Heart left ventricle (tissue), 13 donors: ENCODE measurements around the gene NSMF.

Experiments
- POLR2A ChIP-seq, 2 donors: fragments of 450-650 bp; IDR thresholded peaks; one replicate each; pipeline ENCODE4 v1.6.1; 2017; ENCODE audit warnings: antibody characterized with exemption in 2 of 2, mild to moderate bottlenecking in 2 of 2, moderate library complexity in 2 of 2
- TF ChIP-seq, protein P1 (sequence below), 12 donors: fragments of 200-600 bp; sonication (generic) in 4 of 12; IDR thresholded peaks; one replicate each; pipeline versions ENCODE4 v1.5.0 to v1.8.0; 2018 to 2022; ENCODE audit warnings: antibody characterized with exemption in 12 of 12, mild to moderate bottlenecking in 5 of 12
- donor health status: ischemic (EF 13 %, LVEDD 7.1; RV severe dilation, severe dysfunction).
- donor health status: DM: no; HTN: yes; CAD: no.
- donor health status: DM: no; HTN: no; CAD: no.
- donor health status: ischemic (EF 25% LVEDD 6.9; RV normal size, moderate dysfunction).
- donor health status: ischemic (EF 25% LVEDD 5.7; RV mildly dilated, moderate dysfunction).
- donor health status: ischemic (EF 35%, LVEDD 5.7; RV mildly dilated, moderate dysfunction).
- donor health status: nonischemic (EF 11% LVEDD 7.7; RV severe dilation, severe dysfunction).
- donor health status: DM: yes; HTN: yes; CAD: no.
- donor health status: PGD.
- donor health status: ischemic (EF 29% LVEDD 5.4; RV normal size, mild dysfunction).
- donor health status: nonischemic (EF 23%, LVEDD 6.1; RV moderate dilation, normal function).

DNA sequence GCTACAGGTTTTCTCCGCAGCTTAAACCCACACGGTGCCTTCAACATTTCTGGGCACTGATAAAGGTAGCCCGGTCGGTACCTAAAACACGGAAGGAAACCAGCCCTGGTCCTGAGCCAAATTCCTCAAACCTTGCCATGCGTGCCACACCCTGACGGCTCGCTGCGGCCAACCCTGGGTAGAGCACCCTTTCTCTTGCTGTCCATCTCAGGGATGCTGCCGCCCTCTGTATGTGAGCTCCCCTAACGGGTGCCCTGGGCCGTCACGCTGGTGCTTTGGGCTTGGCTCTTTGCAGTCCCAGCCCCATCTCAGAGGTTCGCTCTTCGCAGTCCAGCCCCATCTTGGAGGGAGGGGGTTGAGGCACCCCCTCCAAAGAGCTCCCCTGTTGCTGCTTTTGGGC lies 47.1 kb upstream of the NSMF start:
- TF ChIP-seq, protein P1, sequence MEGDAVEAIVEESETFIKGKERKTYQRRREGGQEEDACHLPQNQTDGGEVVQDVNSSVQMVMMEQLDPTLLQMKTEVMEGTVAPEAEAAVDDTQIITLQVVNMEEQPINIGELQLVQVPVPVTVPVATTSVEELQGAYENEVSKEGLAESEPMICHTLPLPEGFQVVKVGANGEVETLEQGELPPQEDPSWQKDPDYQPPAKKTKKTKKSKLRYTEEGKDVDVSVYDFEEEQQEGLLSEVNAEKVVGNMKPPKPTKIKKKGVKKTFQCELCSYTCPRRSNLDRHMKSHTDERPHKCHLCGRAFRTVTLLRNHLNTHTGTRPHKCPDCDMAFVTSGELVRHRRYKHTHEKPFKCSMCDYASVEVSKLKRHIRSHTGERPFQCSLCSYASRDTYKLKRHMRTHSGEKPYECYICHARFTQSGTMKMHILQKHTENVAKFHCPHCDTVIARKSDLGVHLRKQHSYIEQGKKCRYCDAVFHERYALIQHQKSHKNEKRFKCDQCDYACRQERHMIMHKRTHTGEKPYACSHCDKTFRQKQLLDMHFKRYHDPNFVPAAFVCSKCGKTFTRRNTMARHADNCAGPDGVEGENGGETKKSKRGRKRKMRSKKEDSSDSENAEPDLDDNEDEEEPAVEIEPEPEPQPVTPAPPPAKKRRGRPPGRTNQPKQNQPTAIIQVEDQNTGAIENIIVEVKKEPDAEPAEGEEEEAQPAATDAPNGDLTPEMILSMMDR (IDR thresholded peaks at IDR 0.05) = no peak
- TF ChIP-seq POLR2A (IDR thresholded peaks at IDR 0.05) = no peak
